Adrenal gland (tissue), 12 donors: ENCODE measurements around the gene MDGA2. TPM values are rescaled to one million over a fixed set of nuclear protein-coding genes. Genes with fewer than 3 reads are reported as not detected.
"Not testable (repeated sequence)": the region's sequence is repeated elsewhere in the genome, so short reads cannot be mapped to it uniquely, and the experiment has no call there.

Source experiments
- DNase-seq, 7 donors: peaks; one replicate each; pipeline ENCODE4 v3.0.0-alpha.2; 2019 to 2020
- H3K27ac ChIP-seq, 5 donors: fragments of 200-600 bp; sonication (generic) in 4 of 5; 1 replicate in 3 of 5; 2 replicates in 2 of 5; pipeline versions ENCODE4 v1.5.1 to v1.8.0; 2016 to 2020; ENCODE audit warnings: mild to moderate bottlenecking in 1 of 5
- H3K27me3 ChIP-seq: fragments of 200-600 bp; 2 replicates; pipeline ENCODE4 v1.8.0; 2021
- H3K36me3 ChIP-seq, 2 donors: fragments of 200-600 bp; replicated peaks in 1 of 2; 1 replicate in 1 of 2; 2 replicates in 1 of 2; pipeline versions ENCODE4 v1.5.1 to v1.8.0; 2018 to 2022
- H3K4me1 ChIP-seq, 2 donors: fragments of 200-600 bp; replicated peaks in 1 of 2; 1 replicate in 1 of 2; 2 replicates in 1 of 2; pipeline versions ENCODE4 v1.5.1 to v1.8.0; 2018 to 2021
- H3K4me3 ChIP-seq, 4 donors: fragments of 200-600 bp; sonication (generic) in 3 of 4; one replicate each; pipeline ENCODE4 v1.5.1; 2016 to 2018
- H3K9me3 ChIP-seq, 3 donors: fragments of 200-600 bp; sonication (generic) in 1 of 3; replicated peaks in 1 of 3; 1 replicate in 2 of 3; 2 replicates in 1 of 3; pipeline versions ENCODE4 v1.5.1 to v1.8.0; 2016 to 2021
- POLR2A ChIP-seq, 2 donors: fragments of 450-650 bp; IDR thresholded peaks; one replicate each; pipeline ENCODE4 v1.6.1; 2017; ENCODE audit warnings: antibody characterized with exemption in 2 of 2, mild to moderate bottlenecking in 2 of 2, moderate library complexity in 1 of 2
- WGBS, 4 donors: extraction: QIAGEN DNeasy Blood & Tissue Kit in 2 of 4; methylation state at CpG; one replicate each; pipeline versions ENCODE4 v1.1.5 to v1.1.7; 2013 to 2017; 5-methylcytosine and 5-hydroxymethylcytosine counted together
- intact Hi-C, 2 donors: fragments of 100-400 bp; cut with DNase I; formaldehyde crosslinking; loops; one replicate each; pipeline versions ENCODE4 v1.14.1 to v1.15.0; 2022 to 2023
- polyA plus RNA-seq, 3 donors: library from polyadenylated mRNA; stranded (reverse); fragments of 200-250 nt in 2 of 3; fragments of 350-450 nt in 1 of 3; fragmentation: Illumina TruSeq in 1 of 3; extraction: RNeasy Lipid Tissue Mini Kit (QIAGEN cat#74804) in 1 of 3; gene quantifications; one replicate each; pipeline ENCODE4 v1.2.3, GENCODE V29; 2013 to 2014
- total RNA-seq, 9 donors: library from RNA; depleted of rRNA in 4 of 9; stranded (reverse); fragments of >200 nt in 4 of 9; fragments of 120-200 nt in 1 of 9; fragmentation: NEBNext Ultra II Directional in 1 of 9; extraction: Animal tissue kit (Norgen Biotek cat#: 25700) in 1 of 9; gene quantifications; one replicate each; pipeline versions ENCODE4 v1.1.0 to v1.2.4, GENCODE V29; 2013 to 2023
- TF ChIP-seq, protein P1 (sequence below), 6 experiments: fragments of 450-650 bp in 4 of 6; fragments of 200-600 bp in 2 of 6; sonication (generic) in 1 of 6; IDR thresholded peaks; 1 replicate in 5 of 6; 2 replicates in 1 of 6; pipeline versions ENCODE4 v1.5.1 to v1.8.0; 2016 to 2021; ENCODE audit warnings: antibody characterized with exemption in 6 of 6, mild to moderate bottlenecking in 2 of 6, moderate library complexity in 1 of 6
- donor health status: healthy with polysubstance abuse.
- donor health status: Bipolar disorder and iron deficiency.
- donor health status: DM: yes; HTN: yes; CAD: no.
- donor health status: DM: no; HTN: no; CAD: no.
- donor health status: DM: no; HTN: no; CAD: no.
- donor health status: DM: yes; HTN: yes; CAD: no.

The MDGA2 gene
- total and polyA plus RNA-seq, 12 donors, result 0.08 to 3.5 (median 0.34) TPM; not detected in 5

DNA sequence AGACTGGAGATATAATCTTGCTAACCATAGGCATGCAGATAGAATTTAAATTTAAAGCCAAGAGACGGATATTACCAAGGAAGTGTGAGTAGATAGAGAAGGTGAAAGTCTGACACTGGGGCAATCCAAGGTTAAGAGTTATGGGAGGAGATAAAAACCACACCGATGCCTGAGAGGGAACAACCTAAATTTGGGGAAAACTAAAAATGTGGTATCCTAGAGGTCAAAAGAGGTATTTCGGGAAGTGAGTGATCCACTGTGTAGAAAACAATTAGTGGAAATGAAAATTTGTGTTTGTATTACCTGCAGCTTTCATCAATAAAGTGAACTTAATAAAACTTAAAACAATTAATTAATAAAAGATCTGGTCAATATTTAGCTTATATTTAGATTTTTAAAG, 754.9 kb downstream of the MDGA2 start:
- H3K4me1 ChIP-seq, result no peaks in the 10 kb centered on the region
- intact Hi-C loops, result no loop called here
- H3K27me3 ChIP-seq, result no peaks in the 10 kb centered on the region
- DNase-seq, result no peak
- H3K36me3 ChIP-seq, result no peaks in the 10 kb centered on the region
- H3K27ac ChIP-seq, result no peak overlapping the region
- TF ChIP-seq, protein P1, sequence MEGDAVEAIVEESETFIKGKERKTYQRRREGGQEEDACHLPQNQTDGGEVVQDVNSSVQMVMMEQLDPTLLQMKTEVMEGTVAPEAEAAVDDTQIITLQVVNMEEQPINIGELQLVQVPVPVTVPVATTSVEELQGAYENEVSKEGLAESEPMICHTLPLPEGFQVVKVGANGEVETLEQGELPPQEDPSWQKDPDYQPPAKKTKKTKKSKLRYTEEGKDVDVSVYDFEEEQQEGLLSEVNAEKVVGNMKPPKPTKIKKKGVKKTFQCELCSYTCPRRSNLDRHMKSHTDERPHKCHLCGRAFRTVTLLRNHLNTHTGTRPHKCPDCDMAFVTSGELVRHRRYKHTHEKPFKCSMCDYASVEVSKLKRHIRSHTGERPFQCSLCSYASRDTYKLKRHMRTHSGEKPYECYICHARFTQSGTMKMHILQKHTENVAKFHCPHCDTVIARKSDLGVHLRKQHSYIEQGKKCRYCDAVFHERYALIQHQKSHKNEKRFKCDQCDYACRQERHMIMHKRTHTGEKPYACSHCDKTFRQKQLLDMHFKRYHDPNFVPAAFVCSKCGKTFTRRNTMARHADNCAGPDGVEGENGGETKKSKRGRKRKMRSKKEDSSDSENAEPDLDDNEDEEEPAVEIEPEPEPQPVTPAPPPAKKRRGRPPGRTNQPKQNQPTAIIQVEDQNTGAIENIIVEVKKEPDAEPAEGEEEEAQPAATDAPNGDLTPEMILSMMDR (IDR thresholded peaks at IDR 0.05), result no peak
- TF ChIP-seq POLR2A (IDR thresholded peaks at IDR 0.05), result no peak
- no peak overlapping the region for H3K4me3 ChIP-seq
- no peaks in the 10 kb centered on the region for H3K9me3 ChIP-seq
- 79 to 90% (median 86%) methylated on average over 3 of the region's 3 CpGs for WGBS, 4 donors

DNA sequence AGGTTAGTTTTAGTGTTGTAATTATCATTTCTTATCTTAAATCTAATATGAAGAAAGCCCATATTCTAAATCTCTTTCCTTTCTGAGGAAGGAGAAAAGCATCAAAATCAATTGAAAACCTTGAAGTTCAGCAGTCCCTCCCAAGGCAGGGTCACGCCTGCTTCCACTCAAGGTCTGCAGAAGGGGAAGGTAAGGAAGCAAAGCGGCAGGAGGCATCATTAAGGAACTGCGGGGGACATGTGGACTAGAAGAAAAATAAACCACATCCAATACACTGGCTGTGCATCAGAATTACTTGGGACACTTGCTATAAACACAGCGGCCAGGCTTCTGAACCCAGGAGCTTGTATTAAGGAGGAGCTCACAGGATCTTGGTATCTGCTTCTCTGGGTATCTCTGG, 759.9 kb downstream of the MDGA2 start:
- H3K27ac ChIP-seq, H3K27me3 ChIP-seq, H3K4me1 ChIP-seq, H3K9me3 ChIP-seq, H3K36me3 ChIP-seq, H3K4me3 ChIP-seq, intact Hi-C loops, DNase-seq: not testable (repeated sequence)
- WGBS, 4 donors, result 54 to 69% (median 67%) methylated on average over 3 to 4 of the region's 4 CpGs

DNA sequence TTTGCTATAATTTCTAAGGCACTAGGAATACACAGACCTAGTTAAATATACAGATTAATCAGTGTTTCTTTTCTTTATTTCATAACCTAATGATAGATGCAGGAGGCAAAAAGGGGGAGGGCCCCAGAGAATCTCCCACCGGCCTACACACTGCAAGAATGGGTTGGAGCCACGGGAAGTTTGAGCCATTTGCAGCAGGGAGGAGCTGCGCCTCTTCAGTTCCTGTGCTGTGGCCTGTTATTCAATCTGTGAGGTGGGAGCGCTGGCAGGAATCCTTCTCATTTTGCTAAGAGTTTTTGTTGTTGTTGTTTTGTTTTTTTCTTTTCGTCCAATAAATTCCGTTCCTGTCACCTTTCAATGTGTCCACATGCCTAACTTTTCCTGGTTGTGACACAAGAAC, 772.6 kb downstream of the MDGA2 start:
- no peak for DNase-seq
- H3K27me3 ChIP-seq, result no peaks in the 10 kb centered on the region
- H3K36me3 ChIP-seq, result no peaks in the 10 kb centered on the region
- no peak overlapping the region for H3K27ac ChIP-seq
- TF ChIP-seq, protein P1 (IDR thresholded peaks at IDR 0.05), result no peak
- no peak for TF ChIP-seq POLR2A (IDR thresholded peaks at IDR 0.05)
- no peaks in the 10 kb centered on the region for H3K4me1 ChIP-seq
- intact Hi-C loops, result no loop called here
- H3K9me3 ChIP-seq, result no peaks in the 10 kb centered on the region
- no peak overlapping the region for H3K4me3 ChIP-seq
- WGBS, 4 donors, result 70 to 83% (median 73%) methylated on average over 6 of the region's 6 CpGs

DNA sequence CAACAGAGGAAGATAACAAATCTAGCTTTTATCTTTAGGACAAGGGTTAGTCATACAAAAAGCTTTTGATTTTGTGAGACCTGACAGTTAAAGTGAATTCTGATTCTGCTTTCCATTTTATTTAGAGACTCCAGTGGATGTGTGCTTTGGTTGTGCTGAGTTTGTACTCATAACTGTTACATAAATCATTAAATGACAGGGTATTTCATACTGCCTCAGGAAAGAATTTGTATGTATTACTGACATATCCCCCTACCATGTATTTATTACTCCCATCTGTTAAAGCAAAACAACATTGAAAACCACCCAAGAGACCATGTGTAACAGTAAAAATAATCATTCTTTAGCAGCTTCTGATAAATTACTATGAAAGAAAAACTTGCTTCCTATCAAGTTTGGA, 780.9 kb downstream of the MDGA2 start:
- no peak overlapping the region for H3K4me3 ChIP-seq
- no peak for DNase-seq
- intact Hi-C loops, result no loop called here
- H3K4me1 ChIP-seq, result no peaks in the 10 kb centered on the region
- TF ChIP-seq POLR2A (IDR thresholded peaks at IDR 0.05), result no peak
- TF ChIP-seq, protein P1 (IDR thresholded peaks at IDR 0.05), result no peak
- no peaks in the 10 kb centered on the region for H3K9me3 ChIP-seq
- no peak overlapping the region for H3K27ac ChIP-seq
- no peaks in the 10 kb centered on the region for H3K36me3 ChIP-seq
- no peaks in the 10 kb centered on the region for H3K27me3 ChIP-seq

DNA sequence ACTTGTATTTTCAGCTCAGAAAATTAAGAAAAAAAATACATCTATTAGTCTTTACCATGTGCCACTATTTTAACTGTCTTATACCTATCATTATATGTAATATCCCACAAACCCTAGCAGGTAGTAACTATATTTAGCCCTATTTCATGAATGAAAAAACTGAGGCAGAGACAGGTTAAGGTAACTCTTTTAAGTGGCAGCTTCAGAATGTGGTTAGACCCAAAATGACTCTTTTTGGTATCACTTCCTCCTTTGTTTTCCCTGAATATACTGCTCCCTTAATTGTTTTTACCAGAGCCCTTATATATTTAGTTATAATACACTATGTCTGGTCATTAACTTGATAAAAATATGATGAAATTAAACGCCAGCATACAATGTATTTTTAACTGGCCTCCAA, 788.3 kb downstream of the MDGA2 start:
- H3K4me3 ChIP-seq, result no peak overlapping the region
- no peak overlapping the region for H3K27ac ChIP-seq
- TF ChIP-seq, protein P1 (IDR thresholded peaks at IDR 0.05), result no peak
- no peak for TF ChIP-seq POLR2A (IDR thresholded peaks at IDR 0.05)
- H3K27me3 ChIP-seq, result no peaks in the 10 kb centered on the region
- H3K36me3 ChIP-seq, result no peaks in the 10 kb centered on the region
- H3K9me3 ChIP-seq, result no peaks in the 10 kb centered on the region
- WGBS, 4 donors, result 72 to 88% (median 82%) methylated on average over 1 of the region's 1 CpG
- intact Hi-C loops, result no loop called here
- no peak for DNase-seq
- no peaks in the 10 kb centered on the region for H3K4me1 ChIP-seq
